HG03439 (cell line): ENCODE data around the gene ATXN7L1.
"Not testable (repeated sequence)": the region's sequence is repeated elsewhere in the genome, so short reads cannot be mapped to it uniquely, and the experiment has no call there.

Source experiments
- ATAC-seq: cut with Tn5 transposase; IDR thresholded peaks from one replicate; pipeline ENCODE4 v1.9.1; 2021; ENCODE audit warnings: mild to moderate bottlenecking, moderate library complexity; ENCODE audit not compliant: unreplicated experiment

ATXN7L1 gene

GRCh38 chr7:105860793-105861192 is 15.6 kb downstream of the ATXN7L1 start:
- ATAC-seq = no peak

GRCh38 chr7:105857009-105857952 is 19.1 kb downstream of the ATXN7L1 start:
- no peak for ATAC-seq

- ATAC-seq = no peak
Observed at GRCh38 chr7:105854498-105854897, 21.9 kb downstream of the ATXN7L1 start.

GRCh38 chr7:105853931-105854419 is 22.4 kb downstream of the ATXN7L1 start:
- ATAC-seq = no peak

- no peak for ATAC-seq
Observed at GRCh38 chr7:105851064-105851463, 25.3 kb downstream of the ATXN7L1 start.

GRCh38 chr7:105849122-105849855 is 27.1 kb downstream of the ATXN7L1 start:
- no peak for ATAC-seq

GRCh38 chr7:105846404-105846803 is 30.0 kb downstream of the ATXN7L1 start:
- no peak for ATAC-seq

- ATAC-seq = not testable (repeated sequence)
Observed at GRCh38 chr7:105844681-105845080, 31.7 kb downstream of the ATXN7L1 start.

GRCh38 chr7:105841866-105842265 is 34.5 kb downstream of the ATXN7L1 start:
- ATAC-seq = no peak

GRCh38 chr7:105840981-105841749 is 35.2 kb downstream of the ATXN7L1 start:
- ATAC-seq = no peak

- ATAC-seq = no peak
Observed at GRCh38 chr7:105839266-105839665, 37.1 kb downstream of the ATXN7L1 start.

- ATAC-seq = no peak
Observed at GRCh38 chr7:105838627-105839231, 37.7 kb downstream of the ATXN7L1 start.

GRCh38 chr7:105837765-105838626 is 38.4 kb downstream of the ATXN7L1 start:
- no peak for ATAC-seq

- no peak for ATAC-seq
Observed at GRCh38 chr7:105835441-105835840, 41.0 kb downstream of the ATXN7L1 start.

- ATAC-seq = peak; percentile 32
Observed at GRCh38 chr7:105831824-105832535, 44.4 kb downstream of the ATXN7L1 start.

- ATAC-seq = no peak
Observed at GRCh38 chr7:105831302-105831620, 45.1 kb downstream of the ATXN7L1 start.

- no peak for ATAC-seq
Observed at GRCh38 chr7:105830405-105831301, 45.7 kb downstream of the ATXN7L1 start.

GRCh38 chr7:105829681-105830322 is 46.6 kb downstream of the ATXN7L1 start:
- ATAC-seq = no peak
